HG02763 (cell line): ENCODE results near the gene A1CF.

Experiments used
- ATAC-seq: cut with Tn5 transposase; IDR thresholded peaks from one replicate; pipeline ENCODE4 v1.9.1; 2021; ENCODE audit warnings: mild to moderate bottlenecking, moderate library complexity; ENCODE audit not compliant: unreplicated experiment

Gene A1CF

DNA sequence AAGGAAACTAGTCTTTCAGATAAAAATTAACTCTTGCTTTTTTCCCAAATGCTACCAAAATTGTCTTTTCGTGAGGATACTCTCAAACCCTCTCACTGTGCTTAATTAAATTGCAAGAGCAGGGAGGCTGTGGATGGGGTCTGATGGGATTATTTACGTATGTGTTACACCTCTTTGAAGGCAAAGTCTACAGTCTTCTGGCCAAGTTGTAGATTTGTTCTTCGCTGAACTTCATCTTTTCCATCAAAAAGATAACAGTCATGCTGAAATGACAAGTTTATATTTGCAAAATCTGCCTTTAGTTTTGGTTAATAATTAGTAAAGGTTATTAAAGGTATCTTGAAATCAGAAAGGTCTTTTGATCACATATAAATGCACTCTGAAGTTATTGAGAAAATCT, 22.7 kb downstream of the A1CF start:
- no peak for ATAC-seq

DNA sequence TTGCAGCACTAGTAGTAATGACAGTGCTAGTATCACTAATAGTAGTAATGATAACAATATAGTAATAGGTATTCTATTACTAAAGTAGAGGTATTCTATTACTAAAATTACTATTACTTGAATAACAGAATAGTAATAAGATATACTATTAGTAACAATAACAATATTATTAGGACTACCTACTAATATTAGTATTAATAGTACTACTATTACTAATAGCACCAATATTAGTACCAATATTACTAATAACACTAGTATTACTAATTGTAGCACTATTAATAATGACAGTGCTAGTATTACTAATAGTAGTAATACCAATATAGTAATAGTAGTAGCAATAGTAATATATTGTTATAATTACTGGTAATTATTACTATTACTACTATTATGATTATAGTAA, 24.1 kb downstream of the A1CF start:
- no peak for ATAC-seq

DNA sequence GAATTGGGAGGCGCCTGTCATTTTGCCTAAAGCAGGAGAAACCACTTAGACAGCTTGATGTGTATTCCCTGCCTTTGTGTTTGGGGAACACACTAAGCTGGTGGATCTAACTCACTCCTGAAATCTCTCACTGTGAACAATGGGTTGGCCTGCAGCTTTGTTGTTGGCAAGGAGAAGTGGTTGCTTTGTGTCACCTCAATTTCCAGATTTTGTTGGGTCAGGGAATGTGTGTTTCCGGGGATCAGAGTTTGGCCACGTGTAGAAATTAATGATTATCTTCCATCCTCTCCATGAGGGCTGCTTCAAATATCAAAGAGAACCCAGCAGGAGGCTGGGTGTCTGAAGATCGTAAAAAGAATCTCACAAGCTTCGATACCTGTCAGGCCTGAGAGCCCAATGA, 27.8 kb downstream of the A1CF start:
- no peak for ATAC-seq

DNA sequence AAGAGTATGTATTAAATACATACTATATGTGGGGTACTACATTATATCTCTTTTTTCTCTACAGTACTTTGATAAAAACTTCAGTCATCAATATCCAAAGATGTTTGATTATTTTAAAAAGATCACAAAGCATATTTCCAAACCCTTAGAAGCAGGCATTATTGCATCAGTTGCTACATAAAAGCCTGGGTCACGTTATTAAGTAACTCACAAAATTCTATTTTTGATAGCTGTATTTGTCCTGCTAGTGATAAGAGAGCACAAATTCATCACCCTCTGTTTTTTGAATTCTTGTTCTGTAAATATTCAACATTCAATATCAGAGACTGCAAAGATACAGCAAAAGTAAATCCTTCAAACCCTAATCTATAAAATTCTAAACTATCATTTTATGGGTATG, 30.0 kb downstream of the A1CF start:
- no peak for ATAC-seq

DNA sequence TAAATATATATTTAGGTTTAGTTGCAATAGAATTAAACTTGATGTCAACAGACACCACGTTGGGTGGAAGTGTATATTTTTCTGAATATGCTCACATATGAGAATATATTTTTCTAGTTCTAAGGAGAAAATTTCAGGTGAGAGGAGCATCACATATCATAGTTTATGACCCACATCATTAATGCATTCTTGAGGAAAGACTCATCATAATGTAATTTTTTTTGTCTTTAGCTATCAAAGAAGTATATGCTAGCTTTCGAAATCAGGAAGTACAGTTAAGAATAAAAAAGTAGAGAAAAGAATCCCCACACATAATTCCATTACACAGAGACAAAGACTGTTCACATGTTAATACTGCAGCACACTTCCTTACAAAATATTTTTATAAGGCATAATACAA, 30.4 kb downstream of the A1CF start:
- no peak for ATAC-seq

DNA sequence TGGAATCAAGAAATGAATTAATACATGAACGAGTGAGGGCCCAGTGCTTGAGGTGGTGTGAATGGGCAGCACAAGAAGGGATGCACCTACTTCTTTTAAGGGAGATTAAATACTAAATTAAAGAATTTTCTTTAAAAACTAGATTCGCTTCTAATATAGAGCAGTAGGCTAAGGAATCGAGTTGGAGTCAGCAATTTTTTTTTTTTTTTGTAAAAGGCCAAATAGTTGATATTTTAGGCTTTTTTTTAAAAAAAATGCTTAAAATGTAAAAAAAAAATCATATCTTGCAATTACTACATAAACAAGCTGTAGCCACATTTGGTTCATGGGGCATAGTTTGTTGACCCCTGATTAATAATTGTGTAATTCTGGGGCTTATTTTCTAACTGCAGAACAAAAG, 31.9 kb downstream of the A1CF start:
- no peak for ATAC-seq

DNA sequence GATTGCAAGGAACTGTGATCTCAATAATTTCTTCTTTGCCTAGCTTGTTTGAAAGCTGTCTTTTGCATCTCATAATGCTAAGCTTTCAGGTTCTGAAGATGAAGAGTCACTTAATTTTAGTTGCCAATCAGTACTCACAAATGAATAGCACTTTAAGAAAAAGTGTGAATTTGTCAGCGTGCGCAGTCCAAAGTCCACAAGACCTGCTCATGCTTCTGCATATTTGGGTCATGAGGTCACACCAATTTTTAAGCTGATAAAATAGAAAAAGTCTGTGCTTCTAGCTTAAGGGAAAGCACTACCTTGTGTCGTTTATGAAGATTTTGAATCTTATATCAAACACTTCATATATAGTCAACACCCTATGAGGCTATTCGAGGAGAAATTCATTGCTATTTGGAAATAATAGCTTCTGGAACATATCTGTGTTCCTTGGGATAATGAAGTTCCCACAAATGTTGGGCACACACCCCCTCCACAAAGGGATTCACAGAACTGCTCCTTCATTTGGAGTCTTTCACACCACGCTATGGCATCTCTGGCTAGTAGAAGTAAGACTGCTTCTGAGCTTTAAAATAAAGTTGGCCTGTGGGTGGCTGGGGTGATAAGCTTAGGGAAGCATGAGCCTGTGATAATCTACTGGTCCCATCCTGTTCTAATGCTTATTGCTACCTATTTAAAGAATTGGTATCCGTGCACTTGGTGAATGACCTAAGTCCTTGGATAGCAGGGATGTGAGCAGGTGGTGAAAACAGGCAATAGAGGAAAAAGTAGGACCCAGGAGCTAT, 33.3 kb downstream of the A1CF start:
- no peak for ATAC-seq

DNA sequence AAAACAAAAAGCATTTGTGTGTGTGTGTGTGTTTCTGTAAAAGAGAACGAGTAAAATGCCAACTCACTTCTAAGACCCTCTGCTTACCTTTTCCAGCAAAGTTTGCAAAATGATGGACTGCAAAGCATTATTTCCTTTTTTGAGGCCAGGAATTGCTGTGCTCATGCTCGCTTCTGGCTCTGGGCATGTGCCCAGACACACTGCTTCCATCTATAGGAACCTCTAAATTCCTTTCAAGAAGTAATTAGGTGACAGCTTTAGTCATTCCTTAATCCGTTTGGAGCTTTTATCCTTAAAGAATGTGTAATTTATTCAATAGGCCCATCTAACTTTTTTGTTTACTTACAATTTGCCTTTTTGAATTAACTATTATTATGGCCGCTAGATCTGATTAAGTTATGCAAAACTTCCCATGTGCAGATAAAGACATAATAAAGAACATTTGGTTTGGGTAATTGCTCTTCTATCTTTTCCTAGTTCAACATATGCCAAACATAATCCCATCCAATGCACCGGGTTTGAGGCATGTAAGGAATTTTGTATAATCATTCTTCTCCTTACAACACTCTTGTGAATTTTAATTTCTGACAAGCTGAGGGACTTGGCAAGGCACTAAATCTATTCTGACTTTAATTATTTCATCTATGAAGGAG, 34.7 kb downstream of the A1CF start:
- ATAC-seq, result no peak

DNA sequence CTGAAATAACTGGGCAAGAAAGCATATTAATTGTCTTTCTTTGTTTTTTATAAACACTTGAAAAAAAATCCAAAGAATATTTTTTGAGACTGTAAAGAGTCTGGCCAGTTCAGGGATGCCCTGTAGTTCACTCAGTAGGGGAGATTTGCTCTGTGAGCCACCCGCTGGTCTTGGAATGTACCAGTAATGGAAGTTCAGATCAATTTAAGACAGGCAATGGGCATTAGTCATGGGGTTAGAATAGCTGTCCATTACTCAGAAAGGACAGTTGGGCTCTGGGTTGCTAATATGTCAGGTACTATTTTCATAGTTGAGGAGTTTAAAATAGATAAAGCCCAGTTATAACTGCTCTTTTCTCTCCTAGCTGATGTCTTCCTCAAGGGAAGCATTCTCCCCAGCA, 38.7 kb downstream of the A1CF start:
- no peak for ATAC-seq

DNA sequence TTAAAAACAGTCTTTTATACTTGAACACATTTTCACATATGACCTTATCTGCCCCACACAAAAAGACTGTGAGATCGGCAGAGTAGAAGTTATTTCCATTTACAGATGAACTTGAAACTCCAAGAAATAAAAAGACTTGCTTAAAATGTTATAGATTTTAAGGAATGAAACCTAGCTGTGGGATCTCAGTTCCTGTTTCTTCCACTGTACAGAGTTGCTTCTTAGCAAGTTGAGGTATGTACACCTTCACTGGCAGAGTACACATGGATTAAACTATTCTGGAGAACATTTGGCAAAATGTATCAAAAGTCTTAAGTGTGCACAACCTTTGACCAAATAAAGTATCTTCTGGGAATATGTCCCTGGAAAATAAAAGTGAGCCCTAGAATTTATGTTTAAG, 48.3 kb downstream of the A1CF start:
- ATAC-seq, result no peak

DNA sequence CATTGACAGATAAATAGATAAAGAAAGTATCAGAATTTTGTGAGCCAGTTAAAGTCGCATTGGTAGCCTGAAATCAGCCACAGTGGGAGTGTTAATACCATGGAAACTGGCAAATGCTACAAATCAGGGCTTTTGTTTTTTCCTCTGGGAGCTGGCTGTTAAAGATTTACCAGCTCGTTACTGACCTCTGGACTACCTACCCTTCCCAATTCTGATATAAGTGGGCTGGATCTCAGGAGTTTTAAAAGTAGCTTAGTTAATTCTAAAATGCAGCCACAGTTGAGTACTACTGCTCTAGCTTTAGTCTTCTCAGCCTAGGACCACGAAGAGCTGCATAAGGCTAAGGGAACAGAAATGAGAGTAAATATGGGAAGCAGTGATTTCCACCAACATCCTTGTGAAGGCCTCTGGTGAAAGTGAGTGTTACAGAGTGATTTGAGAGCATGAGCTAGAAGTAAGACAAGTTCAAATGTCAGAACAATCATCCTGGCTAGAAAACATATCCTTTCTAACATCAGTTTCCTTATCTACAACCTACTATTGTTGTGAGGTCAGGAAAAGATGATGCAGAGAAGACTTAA, 53.2 kb downstream of the A1CF start:
- no peak for ATAC-seq

DNA sequence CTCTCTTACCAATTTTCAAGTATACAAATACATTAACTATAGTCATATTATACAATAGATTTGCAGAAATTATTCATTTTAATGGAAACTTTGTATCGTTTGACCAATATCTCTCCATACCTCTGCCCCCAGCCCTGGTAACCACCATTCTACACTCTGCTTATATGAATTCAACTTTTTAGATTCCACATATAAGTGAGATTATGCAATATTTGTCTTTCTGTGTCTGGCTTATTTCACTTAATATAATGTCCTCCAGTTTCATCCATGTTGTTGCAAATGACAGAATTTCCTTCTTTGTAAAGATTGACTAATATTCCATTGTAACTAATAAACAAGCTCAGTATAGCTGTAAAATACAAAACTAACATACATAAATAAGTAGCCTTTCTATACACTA, 55.4 kb downstream of the A1CF start:
- no peak for ATAC-seq

DNA sequence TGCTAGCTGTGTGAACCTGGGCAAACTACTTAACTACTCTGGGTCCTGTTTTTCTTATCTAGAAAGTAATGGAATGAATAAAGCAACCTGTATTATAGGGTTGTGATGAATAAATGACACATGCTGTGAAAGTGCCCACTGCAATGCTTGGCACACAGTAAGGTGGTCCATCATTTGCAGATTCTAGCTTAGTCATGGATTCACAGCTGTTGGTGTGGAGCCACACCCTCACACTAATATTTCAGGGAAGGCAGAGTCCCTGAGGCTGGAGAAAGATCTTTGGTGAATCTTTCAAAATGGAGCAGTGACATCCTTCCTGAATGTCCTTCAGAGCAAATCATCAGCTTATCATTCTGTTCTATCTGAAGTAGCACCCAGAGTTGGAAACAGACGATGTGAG, 60.6 kb downstream of the A1CF start:
- ATAC-seq, result no peak

DNA sequence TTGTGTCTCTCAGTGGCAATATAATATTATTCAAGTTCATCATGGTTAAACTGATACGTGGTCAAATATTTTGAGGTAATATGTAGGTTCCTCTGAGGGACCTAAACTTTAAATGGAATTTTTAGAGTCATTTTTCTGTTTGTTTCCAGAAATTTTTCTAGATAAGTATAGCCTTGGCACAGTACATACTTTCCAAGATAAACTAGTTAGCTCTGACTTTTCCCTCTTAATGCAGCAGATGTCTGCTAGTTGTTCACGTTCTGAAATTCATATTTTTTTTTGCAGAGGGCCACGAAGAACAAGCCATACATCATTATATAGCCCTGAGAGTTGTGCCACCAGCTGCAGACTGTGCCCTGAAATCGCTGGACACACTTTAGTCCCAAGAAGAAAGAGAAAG, 61.6 kb downstream of the A1CF start:
- ATAC-seq, result no peak

DNA sequence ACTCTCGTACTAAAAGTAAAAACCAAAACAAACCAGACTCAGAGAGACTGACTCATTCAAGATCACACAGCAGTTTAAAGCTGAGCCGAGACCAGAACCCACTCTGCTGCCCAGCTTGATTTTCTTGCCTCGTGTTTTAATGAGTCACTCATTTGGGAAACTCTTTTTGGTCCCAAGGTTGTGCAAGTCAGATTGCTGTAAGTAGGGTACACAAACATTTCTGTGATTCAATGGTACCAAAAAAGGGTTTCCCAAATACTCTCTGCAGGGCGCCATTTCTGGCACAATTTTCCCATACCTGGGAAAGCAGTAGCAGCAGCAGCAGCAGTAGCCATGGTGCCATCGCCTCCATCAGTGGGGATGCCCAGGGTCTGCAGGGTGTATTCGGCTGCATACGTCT, 75.8 kb downstream of the A1CF start:
- ATAC-seq, result no peak

DNA sequence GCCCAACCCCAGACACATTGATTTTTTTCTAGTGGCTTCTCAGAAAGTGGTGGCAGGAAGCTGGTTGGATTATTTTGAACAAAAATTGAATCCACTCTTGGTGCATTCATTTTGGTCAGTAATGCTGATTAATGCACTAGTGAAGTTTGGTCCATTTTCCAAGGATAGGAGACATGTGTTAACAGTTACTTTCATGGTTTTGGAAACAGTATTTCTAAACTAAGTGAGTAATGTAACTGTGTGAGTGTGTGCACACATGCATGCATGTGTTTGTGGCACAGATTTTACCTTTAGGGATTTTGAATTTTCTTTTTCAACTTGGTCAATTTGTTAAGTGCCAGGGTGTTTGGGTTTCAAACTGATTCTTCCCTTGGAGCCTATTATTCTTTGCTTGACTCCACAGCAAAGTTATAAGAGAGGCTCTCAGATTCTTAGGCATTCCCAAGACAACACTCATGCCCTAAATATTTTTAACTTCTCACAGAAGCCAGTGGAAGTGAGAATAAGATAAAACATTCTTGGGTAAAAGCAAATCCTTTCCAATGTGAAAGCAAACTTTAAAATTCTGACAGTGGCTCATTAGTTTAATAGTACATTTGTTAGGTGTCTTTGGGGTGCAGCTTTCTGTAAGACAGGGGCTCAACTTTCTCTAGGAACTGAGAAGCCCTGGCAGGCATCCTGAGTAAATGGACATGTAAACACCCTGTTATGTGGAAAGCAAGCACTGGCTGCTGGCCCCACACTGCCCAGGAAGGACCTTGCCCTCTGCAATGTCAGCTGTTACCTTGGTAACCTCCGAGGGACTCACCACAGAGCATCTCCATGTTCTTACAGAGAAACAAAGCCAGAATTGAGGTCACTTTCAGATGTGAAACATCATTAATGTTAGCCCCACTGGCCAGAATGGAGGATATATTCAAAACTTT, 77.3 kb downstream of the A1CF start:
- no peak for ATAC-seq

DNA sequence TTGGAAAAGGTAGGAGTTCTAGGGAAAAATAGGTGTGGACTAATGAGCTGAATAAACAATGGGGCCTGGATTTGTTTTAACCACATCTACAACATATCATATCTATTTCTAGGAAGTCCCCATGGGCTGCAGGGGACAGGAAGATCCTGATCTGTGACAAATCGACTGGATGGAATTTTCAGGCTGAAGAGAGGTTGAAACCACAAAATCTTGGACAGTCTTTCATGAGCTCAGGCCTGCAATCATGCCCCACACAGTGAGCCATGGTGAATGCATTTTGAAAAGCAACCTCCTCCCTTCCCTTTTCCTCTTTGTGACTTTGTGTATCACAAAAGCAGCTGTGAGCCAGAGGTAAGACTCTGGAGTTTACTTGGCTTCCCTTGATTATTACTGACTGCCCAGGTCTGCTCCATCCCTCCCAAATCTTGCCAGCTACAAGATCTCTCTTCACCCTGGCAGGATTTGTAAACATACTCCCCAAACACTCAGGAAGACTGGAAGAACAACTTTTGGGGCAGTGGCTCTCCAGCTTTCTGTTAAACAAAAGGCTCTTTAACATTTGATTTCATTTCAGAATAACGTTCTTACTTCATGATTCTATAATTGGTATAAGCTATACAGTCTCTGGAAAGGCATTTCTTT, 79.3 kb downstream of the A1CF start:
- no peak for ATAC-seq

DNA sequence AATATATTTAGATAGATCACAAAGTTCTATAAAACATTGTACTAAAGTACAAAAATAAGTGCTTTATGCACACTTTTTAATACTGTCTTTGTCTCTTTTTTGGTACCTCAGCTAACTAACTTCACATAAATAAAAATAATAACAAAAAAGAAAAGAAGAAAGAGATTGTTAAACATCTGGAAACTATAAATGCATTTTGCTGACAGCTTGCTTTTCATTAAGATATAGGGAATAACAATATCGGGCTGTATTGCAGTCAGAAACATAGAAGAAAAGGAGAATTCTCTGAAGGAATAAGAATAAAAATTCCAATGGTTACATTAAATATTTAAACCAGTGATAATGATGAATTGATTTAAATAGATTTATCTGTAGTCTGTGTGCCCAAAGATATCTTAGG, 85.8 kb downstream of the A1CF start:
- no peak for ATAC-seq

DNA sequence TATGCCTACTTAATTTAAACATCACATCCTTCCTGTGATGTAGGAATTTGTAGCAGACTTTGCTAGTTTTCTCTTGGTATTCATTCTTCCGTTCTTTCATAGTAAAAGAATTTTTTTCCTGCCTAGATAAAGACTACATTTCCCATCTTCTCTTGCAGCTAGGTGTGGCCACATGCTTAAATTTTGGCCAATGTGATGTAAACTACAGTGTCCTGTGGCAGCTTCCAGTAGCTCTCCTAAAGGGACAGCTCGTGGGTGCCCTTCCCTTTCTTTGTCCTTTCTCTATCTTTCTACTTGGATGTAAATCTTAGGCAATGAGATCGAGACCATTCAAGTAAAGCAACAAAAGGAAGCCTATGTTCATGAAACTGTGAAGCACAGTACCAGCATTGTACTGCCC, 87.1 kb downstream of the A1CF start:
- ATAC-seq, result no peak

DNA sequence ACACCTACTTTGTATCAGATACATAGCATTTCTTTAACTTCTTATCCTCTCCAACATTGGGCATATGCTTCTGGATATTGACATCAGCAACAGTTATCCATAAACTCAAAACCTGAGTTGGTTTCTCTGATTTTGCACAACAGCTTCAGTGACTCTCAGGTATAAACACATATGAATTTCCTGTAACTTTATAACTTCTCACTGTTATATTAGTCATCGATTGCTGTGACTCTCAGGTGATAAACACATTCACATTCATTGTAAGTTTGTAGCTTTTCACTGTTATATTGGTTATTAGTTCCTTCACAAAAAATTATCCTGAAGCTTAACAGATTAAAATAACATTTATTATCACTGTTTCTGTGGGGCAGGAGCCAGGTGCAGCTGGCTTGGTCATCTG, 88.7 kb downstream of the A1CF start:
- ATAC-seq, result no peak

DNA sequence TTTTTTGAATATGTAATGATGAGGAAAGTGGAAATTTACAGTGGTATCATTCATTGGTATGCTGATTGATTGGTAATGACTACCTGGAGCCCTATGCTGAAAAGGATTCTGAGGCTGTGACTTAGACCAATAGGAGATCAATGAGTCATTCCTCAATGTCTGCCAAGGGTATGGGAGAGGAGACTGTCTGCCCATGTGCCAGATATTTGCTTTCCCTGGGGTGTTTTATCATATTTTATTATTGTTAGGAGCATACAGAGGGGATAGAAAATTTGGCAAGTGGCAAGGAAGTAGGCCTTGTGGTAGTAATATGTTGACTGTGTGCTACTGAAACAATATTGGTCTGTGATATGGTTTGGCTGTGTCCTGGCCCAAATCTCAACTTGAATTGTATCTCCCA, 90.9 kb downstream of the A1CF start:
- no peak for ATAC-seq
